Mammary epithelial cell (primary cell): ENCODE data around the gene PRKAA1.

Experiments
- EZH2 ChIP-seq: IDR thresholded peaks from 2 replicates; pipeline ENCODE4 v1.6.1; 2012; ENCODE audit warnings: low read length, inconsistent platforms, borderline replicate concordance
- TF ChIP-seq, protein P1 (sequence below), 2 donors: IDR thresholded peaks in 1 of 2; conservative IDR thresholded peaks in 1 of 2; 2 replicates each; pipeline ENCODE4 v1.5.1; 2011 to 2012; ENCODE audit warnings: inconsistent platforms in 2 of 2, low read length in 2 of 2, mild to moderate bottlenecking in 2 of 2, control low read depth in 1 of 2, low read depth in 1 of 2; ENCODE audit not compliant: insufficient read depth in 1 of 2; ENCODE audit errors: extremely low read depth in 1 of 2

DNA sequence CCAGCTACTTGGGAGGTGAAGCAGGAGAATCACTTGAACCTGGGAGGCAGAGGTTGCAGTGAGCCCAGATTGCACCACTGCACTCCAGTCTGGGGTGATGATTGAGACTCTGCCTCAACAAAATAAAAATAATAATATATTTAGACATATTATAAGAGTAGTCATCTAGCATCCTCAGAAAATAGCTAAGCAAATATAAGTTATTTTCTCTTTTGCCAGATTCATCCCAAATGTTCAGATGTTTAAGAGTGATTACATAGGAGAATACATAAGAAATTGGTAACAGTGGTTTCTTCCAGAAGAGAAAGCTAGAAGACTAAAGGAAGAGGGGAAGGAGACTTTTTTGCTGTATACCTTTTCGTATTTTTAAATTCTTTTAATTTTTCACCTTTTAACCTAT, 20.0 kb downstream of the PRKAA1 start:
- TF ChIP-seq, protein P1, sequence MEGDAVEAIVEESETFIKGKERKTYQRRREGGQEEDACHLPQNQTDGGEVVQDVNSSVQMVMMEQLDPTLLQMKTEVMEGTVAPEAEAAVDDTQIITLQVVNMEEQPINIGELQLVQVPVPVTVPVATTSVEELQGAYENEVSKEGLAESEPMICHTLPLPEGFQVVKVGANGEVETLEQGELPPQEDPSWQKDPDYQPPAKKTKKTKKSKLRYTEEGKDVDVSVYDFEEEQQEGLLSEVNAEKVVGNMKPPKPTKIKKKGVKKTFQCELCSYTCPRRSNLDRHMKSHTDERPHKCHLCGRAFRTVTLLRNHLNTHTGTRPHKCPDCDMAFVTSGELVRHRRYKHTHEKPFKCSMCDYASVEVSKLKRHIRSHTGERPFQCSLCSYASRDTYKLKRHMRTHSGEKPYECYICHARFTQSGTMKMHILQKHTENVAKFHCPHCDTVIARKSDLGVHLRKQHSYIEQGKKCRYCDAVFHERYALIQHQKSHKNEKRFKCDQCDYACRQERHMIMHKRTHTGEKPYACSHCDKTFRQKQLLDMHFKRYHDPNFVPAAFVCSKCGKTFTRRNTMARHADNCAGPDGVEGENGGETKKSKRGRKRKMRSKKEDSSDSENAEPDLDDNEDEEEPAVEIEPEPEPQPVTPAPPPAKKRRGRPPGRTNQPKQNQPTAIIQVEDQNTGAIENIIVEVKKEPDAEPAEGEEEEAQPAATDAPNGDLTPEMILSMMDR (conservative IDR thresholded peaks at IDR 0.05 in 1 of 2, IDR thresholded peaks at IDR 0.05 in 1 of 2; ENCODE audit: extremely low read depth in 1 of 2, insufficient read depth in 1 of 2, low read depth in 1 of 2, low read length in 2 of 2) = no peak
- TF ChIP-seq EZH2 = no peak
